ENCODE data around the gene IMPACT. TPM values are rescaled to one million over a fixed set of nuclear protein-coding genes. Genes with fewer than 3 reads are reported as not detected.

IMPACT gene
- total RNA-seq, 1 donor from 2014 or later: 39.1 TPM

GRCh38 chr18:24466771-24467170 is 40.3 kb downstream of the IMPACT start:
- no peak for ATAC-seq
- no peak for DNase-seq (ENCODE audit: low spot score)
- intact Hi-C loops (cut with DNase I): no loop called here

- ATAC-seq (no peak), DNase-seq (ENCODE audit: low spot score) (no peak)
- intact Hi-C loops (cut with DNase I): no loop called here
Measured at GRCh38 chr18:24470022-24470618, 43.6 kb downstream of the IMPACT start.

GRCh38 chr18:24470805-24471204 is 44.3 kb downstream of the IMPACT start:
- DNase-seq (ENCODE audit: low spot score) (no peak), ATAC-seq (no peak)
- intact Hi-C loops (cut with DNase I): no loop called here

- DNase-seq (ENCODE audit: low spot score) (no peak), ATAC-seq (no peak)
- intact Hi-C loops (cut with DNase I): no loop called here
Measured at GRCh38 chr18:24472591-24472990, 46.1 kb downstream of the IMPACT start.

GRCh38 chr18:24474406-24474805 is 47.9 kb downstream of the IMPACT start:
- no peak for DNase-seq (ENCODE audit: low spot score)
- ATAC-seq: no peak
- intact Hi-C loops (cut with DNase I): no loop called here

- DNase-seq (ENCODE audit: low spot score) (no peak), ATAC-seq (no peak)
- intact Hi-C loops (cut with DNase I): no loop called here
Measured at GRCh38 chr18:24475926-24476589, 49.6 kb downstream of the IMPACT start.

- DNase-seq (ENCODE audit: low spot score): no peak
- intact Hi-C loops (cut with DNase I): no loop called here
- ATAC-seq: no peak
Measured at GRCh38 chr18:24479371-24479770, 52.9 kb downstream of the IMPACT start.

GRCh38 chr18:24482821-24483220 is 56.4 kb downstream of the IMPACT start:
- intact Hi-C loops (cut with DNase I): loop anchor here (10.0 kb wide), 2 partner anchors 118 to 242 kb away; no protein-coding TSS in a partner anchor
- DNase-seq (ENCODE audit: low spot score): no peak
- ATAC-seq: no peak

GRCh38 chr18:24485681-24486080 is 59.2 kb downstream of the IMPACT start:
- intact Hi-C loops (cut with DNase I): loop anchor here (10.0 kb wide), 2 partner anchors 121 to 239 kb away; no protein-coding TSS in a partner anchor
- DNase-seq (ENCODE audit: low spot score) (no peak), ATAC-seq (no peak)

- ATAC-seq: no peak
- intact Hi-C loops (cut with DNase I): loop anchor here (10.0 kb wide), 2 partner anchors 122 to 238 kb away; no protein-coding TSS in a partner anchor
Measured at GRCh38 chr18:24486684-24487083, 60.2 kb downstream of the IMPACT start.

GRCh38 chr18:24488824-24489493 is 62.5 kb downstream of the IMPACT start:
- DNase-seq (ENCODE audit: low spot score): no peak
- intact Hi-C loops (cut with DNase I): loop anchor here (10.0 kb wide), 2 partner anchors 124 to 236 kb away; no protein-coding TSS in a partner anchor
- peak; percentile 54 for ATAC-seq

More at GRCh38 chr18:24486684-24487083, 60.2 kb downstream of the IMPACT start:
- no peak for DNase-seq (ENCODE audit: low spot score)

- no peak for DNase-seq (ENCODE audit: low spot score)
- ATAC-seq: no peak
- intact Hi-C loops (cut with DNase I): no loop called here
Measured at GRCh38 chr18:24490539-24490938, 64.1 kb downstream of the IMPACT start.

- intact Hi-C loops (cut with DNase I): no loop called here
- DNase-seq (ENCODE audit: low spot score): no peak
- no peak for ATAC-seq
Measured at GRCh38 chr18:24491927-24492834, 65.7 kb downstream of the IMPACT start.

- ATAC-seq: no peak
- no peak for DNase-seq (ENCODE audit: low spot score)
- intact Hi-C loops (cut with DNase I): no loop called here
Measured at GRCh38 chr18:24494586-24494985, 68.1 kb downstream of the IMPACT start.

GRCh38 chr18:24497031-24497754 is 70.7 kb downstream of the IMPACT start:
- no peak for DNase-seq (ENCODE audit: low spot score)
- ATAC-seq: peak; percentile 62
- intact Hi-C loops (cut with DNase I): no loop called here

GRCh38 chr18:24499814-24500213 is 73.3 kb downstream of the IMPACT start:
- intact Hi-C loops (cut with DNase I): no loop called here

GRCh38 chr18:24500217-24500616 is 73.7 kb downstream of the IMPACT start:
- DNase-seq (ENCODE audit: low spot score) (no peak), ATAC-seq (no peak)
- intact Hi-C loops (cut with DNase I): no loop called here

More at GRCh38 chr18:24499814-24500213, 73.3 kb downstream of the IMPACT start:
- no peak for DNase-seq (ENCODE audit: low spot score)
- no peak for ATAC-seq

- intact Hi-C loops (cut with DNase I): no loop called here
- no peak for ATAC-seq
- DNase-seq (ENCODE audit: low spot score): no peak
Measured at GRCh38 chr18:24500766-24501165, 74.3 kb downstream of the IMPACT start.
